Measurements from ENCODE around the gene UBE2M.

The UBE2M gene

DNA sequence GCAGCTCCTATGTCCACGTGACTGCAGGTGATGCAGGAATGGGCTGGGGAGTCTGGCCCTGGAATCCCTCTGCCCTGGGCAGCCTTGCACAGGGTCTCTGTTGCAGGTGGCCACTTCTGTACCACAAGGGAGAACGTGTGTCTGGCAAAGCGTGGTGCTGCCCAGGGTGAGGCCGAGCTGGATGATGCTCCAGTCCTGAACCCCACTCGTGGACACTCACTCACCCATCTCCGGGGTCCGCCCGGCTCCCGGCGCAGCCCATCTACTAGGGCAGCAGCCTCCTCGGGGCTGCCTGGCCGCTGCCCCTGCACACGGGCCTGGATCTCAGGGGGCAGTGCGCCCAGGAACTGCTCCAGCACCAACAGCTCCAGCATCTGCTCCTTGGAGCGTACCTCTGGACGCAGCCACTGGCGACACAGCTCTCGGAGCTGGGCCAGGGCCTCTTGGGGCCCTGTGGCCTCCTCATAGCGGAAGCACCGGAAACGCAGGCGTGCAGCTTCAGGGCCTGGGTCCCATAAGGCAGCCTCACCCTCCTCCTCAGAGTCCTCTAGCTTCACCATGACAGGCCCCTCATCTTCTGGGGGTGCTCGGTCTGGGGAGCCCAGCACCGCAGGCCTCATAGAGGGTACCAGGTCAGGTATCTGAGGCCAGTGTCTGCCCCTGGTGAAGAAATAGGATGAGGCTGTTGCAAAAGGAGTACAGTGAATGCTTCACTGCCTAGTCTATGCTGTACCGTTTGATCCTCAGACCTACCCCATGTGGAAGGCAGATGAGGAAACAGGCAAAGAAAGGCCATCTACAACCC lies 12.6 kb upstream of the UBE2M start:
- DNase-seq (ENCODE audit: low spot score) = no peak

DNA sequence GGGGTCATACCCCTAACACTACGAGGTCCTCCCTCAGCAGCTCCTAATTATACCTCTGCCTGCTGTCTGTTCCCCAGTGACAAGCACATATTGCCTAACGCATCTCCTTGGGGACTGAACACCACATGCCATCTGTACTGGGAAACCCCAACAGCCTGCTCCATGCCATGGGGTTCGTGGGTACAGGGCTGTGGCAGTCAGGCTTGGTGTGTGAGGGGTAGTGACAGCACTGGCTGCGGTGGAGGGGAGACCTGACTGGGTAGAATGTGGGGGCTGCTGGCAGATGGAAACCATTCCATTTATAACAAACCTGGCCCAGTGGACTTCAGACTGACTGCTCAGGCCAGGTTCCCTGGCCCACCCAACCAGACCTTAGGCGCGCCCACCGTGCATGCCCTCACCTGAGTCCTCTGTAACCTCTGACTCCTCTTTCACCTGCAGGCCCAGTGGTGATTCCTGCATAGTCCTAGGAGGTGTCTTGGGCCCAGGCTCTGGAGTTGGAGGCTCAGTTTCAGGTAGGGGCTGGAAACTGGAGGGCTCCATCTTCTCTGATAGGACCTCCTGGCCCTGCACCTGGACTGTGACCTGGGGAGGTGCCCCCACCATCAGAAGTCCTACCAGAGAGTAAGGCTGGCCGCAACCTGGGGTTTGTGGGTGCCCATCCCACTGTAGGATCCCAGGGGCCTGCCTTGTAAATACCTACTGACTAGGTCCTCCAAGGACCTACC lies 11.7 kb upstream of the UBE2M start:
- DNase-seq (ENCODE audit: low spot score) = no peak

DNA sequence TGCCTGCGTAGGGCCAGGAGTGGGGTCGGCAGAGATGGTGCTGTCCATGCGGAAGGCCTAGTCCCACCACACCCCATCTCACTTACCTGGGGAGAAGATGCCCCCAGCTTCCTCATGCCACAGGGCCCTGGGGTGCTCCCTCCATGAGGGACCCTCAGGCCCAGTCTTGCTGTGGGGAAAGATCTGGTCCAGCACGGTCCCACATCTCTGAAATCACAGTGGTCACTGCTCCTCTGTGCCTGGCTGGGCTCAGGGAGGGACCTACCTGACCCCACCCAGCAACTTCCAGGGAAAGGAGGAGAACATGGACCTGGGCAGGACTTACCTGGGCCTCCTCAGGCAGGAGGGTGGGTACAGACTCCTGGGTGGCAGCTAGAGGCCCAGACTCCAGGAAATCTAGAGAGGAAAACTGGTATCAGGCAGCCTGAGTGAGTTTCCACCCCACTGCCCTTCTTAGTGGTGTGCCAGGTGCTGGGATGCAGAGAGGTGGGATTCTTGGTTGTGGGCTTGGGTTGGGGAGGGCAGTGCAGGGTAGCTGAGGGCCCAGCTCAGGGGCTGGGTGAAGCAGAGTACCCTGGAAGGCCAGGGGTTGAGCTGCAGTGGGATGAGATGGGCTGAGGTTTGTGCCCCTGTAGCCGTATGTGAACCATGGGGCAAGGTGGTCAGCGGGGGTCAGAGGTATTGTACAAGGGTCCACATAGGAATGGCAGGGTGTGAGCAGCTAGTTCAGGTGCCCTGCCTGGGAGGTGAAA lies 11.0 kb upstream of the UBE2M start:
- no peak for DNase-seq (ENCODE audit: low spot score)

DNA sequence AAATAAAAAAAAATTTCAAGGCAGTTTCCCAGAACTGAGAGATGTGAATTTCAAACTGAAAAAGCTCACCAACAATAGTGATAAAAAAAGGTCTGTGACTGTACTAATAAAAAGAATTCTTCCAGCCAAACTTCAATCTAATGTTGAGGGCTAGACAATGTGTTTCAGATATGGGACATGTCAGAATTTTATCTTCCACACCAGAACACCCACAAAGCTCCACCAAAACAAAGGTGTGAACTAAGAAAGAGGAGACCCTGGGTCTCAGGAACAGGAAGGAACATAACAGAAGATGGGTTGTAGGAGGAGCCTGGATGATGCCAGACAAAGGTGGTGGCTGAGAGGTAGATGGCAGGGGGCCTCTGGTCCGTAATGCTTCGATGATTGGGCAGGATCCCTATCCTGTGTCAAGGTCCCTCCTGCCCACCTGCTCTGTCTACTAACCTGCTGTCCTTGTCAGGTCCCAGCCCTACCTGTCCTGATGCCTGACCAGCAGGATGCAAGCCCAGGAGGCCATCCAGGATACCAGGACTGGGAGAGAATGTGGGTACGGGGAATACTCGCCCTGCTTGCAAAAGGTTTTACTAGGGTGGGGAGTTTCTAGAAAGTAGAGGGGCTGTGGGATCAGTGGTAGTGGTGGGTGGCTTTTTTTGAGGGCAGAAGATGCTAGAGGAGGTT lies 10.2 kb upstream of the UBE2M start:
- DNase-seq (ENCODE audit: low spot score) = no peak

DNA sequence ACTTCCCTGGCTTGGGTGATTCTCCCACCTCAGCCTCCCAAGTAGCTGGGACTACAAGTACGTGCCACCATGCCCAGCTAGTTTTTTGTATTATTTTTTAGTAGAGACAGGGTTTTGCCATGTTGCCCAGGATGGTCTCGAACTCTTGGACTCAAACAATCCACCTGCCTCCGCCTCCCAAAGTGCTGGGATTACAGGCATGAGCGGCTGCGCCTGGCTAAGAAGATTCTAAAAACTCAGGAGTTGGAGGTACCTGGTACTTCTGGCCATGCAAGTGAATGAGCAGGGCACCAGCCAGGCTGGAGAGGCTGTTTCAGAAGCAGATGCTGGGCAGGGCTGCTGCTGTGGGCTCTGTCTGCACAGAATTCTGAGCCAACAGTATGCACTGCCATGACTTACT lies 8.6 kb upstream of the UBE2M start:
- no peak for DNase-seq (ENCODE audit: low spot score)

DNA sequence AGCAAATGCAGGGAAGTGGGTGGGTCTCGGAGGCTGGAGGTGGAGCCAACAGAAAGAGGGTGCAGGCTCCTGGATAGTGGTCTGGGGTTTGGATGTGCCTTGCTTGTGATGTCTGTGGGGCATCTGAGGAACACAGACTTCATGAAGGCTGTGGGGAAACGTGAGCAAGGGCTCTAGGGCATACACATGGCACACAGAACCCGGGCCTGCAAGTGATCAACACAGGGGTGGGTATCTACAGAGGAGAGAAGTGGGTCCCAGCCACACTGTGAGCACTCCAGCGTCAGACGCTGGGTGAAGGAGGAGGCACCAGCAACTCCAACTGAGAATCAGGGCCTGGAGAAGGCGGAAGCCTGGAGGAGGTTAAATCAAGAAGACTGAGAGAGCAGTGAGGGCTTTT lies 5.4 kb upstream of the UBE2M start:
- no peak for DNase-seq (ENCODE audit: low spot score)

DNA sequence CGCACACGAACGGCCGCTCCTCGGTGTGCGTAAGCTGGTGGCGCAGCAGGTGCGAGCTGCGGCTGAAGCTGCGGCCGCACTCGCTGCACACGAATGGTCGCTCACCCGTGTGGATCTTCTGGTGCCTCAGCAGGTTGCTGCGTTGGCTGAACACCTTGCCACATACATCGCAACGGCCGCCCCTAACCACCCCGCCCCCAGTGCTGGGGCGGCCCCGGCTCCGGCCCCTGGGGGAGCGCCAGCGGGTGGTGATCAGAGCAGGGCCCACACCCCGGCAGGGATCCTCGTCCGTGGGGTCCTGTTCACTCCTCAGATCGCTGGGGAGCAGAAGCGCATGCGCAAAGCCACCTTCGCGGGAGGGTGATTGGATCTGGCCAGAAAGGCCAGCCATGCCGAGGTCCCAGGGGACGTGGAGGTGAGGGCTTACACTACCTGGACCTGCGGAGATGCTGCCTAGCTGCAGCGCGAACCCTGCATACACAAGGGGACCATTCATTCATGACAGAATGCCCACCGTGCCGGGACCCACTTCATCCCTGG lies 4.7 kb upstream of the UBE2M start:
- DNase-seq (ENCODE audit: low spot score) = no peak

DNA sequence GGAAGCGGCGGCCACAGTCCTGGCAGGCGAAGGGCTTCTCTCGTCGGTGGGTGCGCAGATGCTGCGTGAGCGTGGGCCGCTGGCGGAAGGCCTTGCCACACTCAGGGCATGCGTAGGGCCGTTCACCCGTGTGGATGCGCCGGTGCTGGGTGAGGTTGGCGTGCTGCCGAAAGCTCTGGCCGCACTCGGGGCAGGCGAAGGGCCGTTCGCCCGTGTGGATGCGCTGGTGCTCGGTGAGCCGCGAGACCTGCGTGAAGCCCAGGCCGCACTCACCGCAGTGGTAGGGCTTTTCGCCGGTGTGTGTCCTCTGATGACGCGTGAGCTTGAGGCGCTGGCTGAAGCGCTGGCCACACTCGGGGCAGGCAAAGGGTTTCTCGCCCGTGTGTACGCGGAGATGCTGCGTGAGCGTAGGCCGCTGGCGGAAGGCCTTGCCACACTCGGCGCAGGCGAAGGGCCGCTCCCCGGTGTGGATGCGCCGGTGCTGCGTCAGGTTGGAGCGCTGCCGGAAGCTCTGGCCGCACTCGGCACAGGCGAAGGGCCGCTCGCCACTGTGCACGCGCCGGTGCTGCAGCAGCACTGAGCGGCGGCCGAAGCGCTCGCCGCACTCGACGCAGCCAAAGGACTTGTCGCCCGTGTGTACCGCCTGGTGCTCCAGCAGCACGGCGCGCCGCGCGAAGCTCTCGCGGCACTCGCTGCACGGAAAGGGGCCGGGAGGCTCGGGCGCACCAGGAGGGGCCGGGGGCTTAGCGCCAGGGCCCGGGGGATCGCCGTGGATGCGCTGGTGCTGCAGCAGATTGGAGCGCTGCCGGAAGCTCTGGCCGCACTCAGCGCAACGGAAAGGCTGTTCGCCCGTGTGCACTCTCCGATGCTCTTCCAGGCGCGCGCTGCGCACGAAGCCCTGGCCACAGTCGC lies 4.0 kb upstream of the UBE2M start:
- no peak for DNase-seq (ENCODE audit: low spot score)

DNA sequence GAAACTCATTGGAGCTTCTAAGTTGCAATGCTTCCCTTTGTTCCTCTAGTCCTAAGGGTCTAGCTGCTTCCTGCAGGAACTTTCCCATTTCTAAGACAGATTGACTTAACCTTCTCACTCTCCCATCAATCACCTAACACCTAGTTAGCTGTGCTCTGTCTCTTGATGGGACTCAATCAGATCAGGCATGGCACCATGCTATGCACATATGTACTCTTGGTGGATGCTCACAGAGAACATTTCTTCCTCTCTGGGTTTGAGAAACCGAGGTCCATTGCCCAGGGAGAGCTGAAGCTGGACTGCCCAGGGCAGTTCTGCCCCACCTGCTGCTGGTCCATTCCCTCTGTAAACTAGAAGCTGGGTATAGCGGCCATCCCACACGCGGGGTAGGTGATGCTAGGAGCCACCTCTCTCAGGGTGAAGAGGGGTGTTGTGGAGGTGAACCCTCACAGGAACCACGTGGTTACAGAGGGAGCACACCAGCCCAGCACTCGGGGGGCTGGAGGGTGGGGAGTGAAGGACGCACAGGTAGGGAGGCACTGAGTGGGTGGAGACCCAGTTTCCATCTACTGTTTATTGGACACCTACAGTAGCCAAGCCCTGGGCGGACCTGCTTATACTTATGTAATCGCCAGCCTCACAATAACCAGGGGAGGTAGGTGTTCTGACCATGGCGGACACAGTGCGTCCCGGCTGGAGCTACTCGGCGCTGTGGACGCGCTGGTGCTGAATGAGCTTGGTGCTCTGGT lies 3.1 kb upstream of the UBE2M start:
- no peak for DNase-seq (ENCODE audit: low spot score)

DNA sequence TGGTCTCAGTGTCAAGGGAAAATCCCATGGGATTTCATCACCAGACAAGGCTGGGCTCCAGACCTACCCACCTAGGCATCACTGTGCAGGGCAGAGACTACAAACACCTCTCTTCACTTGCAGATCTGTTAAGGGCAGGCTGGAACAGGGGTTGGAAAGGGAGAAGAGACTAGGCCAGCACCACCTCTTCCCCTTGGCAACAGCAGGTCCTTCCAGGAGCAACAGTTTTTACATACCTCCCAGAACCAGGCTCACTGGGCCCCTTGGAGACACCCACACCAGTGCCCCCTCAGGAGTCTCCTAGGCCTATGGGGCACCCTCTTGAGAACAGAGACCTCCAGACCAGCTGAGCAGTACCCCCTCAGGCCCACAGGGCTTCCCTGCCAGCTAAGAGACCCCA lies 2.5 kb upstream of the UBE2M start:
- no peak for DNase-seq (ENCODE audit: low spot score)

DNA sequence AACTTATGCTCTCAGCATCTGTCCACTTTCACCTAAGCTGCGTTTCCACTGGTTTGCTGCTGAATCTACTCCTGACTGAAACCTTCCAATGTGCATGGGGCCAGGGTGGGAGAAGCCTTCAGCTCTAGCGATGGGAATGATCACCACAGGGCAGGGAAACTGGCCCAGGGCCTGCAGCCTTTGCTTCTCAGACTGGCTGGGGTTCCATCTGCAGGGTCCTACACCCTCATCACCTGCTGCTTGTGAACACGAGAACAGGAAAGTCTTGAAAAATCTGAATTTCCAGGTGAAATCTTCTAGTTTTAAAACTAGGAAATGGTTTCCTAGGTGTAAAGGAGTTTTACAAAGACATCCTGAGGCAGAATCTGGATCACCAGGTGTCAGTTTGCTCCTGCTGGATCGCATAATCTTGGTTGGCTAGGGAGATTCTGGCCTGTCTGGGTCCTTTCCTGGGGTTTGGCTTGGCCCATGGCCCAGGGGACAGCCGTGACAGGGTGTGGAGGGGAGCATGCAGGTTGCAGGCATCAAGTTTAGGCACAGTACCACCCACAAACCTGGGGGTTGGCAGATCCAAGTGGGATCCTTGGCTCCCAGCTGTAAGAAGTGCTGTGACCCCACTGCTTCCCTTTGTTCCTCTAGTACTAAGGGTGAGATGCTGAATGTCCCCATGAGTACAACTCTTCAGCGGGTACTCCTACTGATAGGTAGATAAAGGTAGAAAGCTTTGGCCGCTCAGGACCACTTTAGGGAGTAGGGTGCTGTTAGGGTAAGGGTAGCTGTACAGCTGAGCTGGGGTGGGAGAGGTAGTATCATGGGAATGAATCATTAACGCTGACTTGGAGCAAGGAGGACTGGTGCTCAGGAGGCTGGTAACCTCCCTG lies 1.8 kb upstream of the UBE2M start:
- no peak for DNase-seq (ENCODE audit: low spot score)

DNA sequence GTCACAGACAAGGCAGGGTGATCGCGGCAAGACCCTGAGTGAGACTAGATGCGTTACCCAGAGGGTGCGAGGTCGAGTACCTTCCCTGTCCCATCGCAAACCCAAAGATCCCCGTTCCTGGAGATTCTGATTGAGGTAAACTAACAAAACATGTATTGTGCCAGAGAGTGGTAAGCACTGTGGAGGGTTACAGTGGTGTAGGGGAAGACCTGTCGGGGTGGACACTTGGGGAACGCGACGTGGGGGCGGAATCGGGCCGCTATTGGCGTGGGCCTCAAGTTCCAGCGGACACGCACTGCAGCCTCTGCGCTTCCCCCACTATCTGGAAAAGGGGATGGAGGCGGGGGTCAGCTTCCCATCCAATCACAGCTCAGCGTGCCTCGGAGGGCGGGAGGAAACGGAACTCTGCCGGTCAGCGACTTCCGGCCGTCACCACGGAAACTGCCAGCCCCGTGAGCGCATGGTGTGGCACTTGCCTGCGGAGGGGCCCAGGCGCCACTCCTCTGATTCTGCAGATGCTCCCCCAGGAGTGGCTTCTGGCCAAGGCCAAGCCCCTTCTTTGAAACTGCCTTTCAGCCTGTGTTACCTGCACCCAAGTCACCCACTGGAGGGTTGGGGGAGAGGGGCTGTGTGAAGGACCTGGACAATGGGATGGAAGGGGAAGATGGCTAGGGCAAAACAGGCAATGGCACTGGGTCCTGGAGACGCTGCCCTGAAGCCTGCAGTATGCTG lies 1.0 kb upstream of the UBE2M start:
- DNase-seq (ENCODE audit: low spot score) = peak; percentile 92

DNA sequence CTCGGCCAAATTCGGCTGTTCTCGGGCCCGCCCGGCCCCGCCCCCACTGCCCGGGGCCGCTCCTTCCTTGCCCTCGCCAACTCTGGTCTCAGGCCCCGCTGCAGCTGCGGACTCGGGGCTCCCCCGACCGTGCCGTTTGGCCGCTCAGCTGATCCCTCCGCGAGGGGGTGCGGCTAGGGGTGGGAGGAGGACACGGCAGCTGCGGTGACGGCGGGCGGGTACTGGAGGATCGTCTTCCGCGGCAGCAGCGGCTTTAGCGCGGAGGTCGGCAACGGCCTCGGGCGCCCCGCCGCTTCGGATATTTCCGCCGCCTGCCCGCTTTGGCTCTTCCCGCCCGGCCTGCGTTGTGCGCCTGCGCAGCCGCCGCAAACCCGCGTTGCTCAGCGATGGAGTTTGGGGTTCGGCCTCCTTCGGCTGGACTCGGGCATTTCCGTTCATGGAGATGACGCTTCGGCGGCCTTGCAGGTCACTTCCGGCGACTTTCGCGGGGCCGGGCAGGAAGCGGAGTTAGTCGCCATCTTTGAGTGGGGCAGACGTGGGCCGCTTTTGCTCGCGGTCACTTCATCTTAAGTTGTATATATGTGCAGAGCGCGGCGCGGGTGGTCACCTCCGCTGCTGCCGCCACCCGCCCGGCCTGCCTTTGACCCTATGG lies 338 bp upstream of the UBE2M start:
- peak; percentile 98 for DNase-seq (ENCODE audit: low spot score)

DNA sequence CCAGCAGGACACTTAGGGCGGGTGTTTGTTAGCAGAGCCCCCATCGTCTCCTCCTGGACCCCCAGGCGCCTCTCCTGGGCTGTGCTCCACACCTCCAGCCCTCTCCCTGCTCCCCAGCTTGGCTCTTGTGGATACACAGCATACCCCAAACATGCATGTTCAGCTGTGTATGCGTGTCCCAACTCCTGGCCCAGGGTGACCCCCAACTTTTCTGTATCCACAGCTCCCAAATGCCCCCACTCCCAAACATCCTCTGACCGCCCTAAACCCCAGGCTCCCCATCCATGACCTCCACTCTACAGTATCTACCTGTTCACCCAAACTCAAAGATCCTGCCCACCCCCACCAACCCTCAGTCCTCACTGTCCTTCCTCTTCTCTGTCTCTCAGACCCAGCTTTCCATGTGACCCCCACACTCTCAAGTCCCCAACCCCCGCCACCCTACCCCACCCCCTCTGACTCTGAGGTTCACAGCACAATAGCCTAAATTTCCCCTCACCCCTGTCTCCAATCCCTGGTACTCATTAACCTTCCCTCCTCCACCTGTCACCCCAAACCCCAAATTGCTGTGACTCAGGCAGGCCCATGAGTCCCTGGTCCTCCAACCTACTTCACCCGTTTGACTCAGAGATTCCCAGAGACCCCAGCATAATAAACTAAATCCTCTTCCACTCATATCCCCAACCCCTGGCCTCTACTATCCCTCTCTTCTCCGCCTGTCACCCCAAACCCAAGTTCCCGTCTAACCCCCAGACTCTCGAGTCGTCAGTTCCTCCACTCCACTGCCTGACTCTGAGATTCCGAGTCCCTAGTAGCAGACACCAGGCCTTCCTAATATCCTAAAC lies 968 bp downstream of the UBE2M start:
- DNase-seq (ENCODE audit: low spot score) = no peak

DNA sequence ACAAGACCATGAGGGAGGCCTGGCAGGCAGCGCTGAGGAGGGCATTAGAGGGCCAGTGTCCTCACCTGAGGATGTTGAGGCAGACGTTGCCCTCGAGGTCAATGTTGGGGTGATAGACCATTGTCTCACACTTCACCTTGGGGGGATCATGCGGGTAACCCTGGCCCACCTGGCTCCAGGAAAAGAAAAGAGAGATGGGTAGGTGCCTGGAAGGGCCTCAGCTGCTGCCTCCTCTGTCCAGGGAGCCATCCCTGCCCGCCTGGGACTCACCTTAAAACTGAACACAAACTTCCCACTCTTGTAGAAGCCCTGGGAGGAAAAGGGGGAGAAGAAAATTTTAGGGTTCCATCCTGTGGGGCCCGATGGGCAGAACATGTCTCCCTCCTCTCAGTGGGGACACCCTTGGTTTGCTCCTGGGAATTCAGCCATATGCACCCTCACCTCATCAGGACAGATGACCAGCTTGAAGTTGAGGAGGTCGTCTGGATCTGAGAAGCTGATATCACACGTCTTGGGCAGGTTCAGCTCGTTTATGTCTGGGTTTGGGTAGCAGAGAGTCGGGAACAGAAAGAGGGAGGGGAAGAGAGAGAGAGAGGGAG lies 1.7 kb downstream of the UBE2M start:
- no peak for DNase-seq (ENCODE audit: low spot score)

DNA sequence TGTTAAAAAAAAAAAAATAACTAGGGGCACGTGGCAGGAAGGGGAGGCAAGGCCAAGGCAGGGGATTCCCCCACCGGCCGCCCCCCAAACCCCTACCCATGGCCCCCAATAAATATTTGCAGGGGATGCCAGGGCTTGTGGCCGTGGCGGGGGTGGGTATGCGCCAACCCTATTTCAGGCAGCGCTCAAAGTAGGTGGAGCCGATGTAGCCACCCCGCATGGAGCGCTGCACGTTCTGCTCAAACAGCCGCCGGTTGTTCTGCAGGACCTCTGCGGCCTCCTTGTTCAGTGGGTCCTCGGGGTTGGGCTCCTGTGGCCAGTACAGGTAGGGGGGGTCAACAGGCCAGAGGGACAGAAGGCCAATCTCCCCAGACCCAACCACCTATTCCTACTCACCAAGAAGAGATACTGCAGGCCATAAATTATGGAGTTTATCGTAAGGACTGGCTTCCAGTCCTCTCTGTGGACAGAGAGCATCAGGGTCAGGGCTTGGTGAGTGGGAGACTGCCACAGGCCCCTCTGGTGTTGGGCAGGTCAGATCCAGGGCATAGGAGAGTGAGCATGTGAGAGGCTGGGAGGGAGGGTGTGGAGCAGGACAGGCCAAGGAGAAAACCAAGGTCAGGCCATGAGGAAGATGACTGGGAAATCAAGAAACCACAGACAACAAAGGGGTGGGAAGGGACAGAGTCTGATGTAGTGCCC lies 2.3 kb downstream of the UBE2M start:
- DNase-seq (ENCODE audit: low spot score) = no peak
